GM21390 (cell line): ENCODE measurements around the gene NUB1.

Source experiments
- ATAC-seq: cut with Tn5 transposase; IDR thresholded peaks from one replicate; pipeline ENCODE4 v1.9.1; 2021; ENCODE audit not compliant: unreplicated experiment

NUB1 gene

DNA sequence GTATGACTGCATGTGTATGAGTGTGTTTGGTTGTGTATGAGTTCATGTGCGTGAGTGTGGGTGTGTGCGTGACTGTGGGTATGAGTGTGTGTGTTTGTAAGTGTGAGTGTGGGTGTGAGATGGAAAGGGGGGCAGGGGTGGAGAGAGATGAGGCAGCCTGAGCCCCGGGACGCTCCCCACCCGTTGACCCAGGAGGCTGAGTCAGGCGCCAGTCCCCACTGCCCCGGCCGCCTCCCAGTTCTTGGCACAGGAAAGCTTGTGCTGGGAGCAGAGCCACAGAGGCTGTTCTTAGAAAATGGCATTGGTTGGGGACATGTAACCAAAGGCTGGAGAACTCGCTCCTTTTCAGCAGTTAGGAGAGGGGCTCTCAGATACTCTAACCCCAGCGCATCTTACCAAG is 27.8 kb upstream of the NUB1 start:
- ATAC-seq: no peak

DNA sequence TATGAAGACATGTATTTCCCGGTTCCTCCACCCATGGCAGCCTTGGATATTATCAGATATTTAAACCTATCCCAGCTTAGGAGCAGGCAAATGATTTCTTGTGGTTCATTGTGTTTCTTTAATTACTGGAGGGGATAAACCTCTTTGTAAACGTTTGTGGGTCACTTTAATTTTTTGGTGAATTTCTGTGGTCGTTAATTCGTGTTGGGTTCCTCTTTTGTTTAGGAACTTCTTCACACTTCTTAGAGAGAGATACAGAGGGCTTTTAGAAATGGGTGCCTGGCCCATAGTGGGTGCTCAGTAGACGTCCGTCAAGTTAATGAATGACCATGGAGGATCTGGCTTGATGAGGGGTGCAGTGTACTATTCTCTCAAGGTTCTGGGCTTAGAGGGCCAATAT is 27.2 kb upstream of the NUB1 start:
- ATAC-seq: no peak

DNA sequence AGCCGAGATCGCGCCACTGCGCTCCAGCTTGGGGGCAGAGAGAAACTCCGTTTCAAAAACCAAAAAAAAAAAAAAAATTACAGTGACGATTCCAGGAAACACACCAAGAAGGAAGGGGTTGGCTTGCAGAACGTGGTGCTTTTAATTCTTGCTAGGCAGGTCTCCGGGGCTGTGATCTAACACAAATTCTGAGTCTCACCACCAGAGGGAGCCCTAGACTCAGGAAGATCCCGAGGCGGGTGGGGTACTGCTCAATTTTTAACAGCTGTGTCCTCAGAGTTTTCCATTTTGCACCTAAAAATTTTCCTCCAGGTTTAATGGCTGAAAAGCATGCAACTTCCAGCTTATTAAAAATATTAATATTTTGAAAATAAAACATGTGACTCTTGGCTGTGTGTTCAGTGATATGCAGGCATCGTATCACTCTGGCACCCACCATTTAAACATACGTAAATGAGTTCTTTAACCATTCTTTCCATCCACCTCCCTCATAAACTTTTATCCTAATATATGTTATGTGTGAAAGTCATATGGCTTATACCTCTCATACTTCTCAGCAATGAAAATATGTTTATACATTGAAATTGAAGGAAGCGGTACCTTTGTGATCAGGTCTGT is 26.5 kb upstream of the NUB1 start:
- ATAC-seq: peak; percentile 69

DNA sequence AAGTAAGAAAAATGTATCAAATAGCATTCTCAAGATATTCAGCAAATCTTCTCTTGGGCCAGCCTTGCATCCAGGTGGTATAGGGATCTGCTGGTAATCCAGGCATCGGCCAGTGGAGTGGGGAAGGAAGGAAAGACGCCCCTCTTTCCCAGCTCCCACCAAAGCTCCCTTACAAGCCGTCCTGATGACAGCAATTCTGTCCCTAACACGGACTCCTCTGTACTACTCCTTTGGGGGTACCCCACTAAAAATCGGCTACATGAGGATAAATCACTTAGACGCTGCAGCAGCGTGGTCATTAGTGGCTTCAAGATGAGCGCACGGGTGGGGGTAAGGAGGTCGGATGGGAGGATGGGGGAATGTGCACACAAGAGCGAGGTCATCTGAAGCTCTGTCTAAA is 24.7 kb upstream of the NUB1 start:
- no peak for ATAC-seq

DNA sequence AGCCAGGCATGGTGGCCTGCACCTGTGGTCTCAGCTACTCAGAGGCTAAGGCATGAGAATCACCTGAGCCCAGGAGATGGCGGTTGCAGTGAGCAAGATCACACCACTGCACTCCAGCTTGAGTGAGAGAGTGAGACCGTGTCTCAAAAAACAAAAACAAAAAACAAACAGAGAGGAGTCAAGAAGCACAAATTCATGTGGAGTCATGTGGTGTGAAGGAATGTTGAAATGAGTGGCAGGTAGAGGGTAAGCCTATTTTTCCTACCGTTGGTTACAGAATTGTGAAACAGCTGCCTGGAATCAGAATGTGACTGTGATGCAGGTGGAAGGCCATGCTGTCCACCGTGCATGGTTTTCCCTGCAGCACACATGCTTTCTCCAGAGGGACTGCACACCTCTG is 23.7 kb upstream of the NUB1 start:
- no peak for ATAC-seq

DNA sequence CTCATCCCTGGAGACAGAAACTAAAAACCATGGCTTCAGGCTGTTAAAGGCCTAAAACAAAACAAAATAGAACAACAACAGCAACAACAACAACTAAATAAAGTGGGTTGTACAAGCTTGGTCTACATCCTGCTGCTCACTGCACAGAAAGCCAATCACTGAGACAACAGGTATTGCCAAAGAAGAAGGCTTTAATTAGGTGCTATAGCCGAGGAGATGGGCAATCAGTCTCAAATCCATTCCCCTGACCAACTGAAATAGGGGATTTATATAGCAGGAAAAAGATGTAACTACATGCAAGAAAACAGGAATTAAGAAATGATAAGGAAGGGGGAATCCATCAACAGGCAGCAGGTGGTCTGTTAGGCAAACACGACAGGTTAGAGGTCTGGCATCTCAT is 22.4 kb upstream of the NUB1 start:
- ATAC-seq: no peak

DNA sequence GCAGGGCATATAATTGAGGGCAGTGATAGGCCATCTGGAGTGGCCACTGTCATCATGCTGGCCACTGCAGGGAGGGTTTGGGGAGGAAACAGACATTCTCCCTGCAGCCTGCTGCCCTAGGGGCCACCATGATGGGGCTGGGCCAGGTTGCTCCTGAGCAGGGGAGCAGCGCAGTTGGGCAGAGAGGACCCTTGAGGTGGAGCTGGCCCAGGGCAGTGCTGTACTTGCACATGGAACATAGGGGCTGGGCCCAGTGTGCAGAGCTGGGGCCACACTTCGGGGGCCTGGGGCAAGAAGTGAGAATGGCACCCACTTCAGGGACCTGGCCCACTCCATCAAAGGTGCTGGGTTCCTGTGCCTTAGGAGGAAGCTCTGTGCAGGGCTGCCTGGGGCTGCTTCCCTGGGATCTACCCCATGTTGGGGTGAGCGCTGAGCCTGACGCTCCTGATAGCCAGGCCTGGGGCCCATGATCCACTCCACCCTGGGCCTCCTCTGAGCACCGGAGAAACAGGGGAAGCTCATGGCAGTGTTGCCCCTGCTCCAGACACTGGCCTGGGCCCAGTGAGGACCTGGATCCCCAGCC is 21.3 kb upstream of the NUB1 start:
- ATAC-seq: no peak

DNA sequence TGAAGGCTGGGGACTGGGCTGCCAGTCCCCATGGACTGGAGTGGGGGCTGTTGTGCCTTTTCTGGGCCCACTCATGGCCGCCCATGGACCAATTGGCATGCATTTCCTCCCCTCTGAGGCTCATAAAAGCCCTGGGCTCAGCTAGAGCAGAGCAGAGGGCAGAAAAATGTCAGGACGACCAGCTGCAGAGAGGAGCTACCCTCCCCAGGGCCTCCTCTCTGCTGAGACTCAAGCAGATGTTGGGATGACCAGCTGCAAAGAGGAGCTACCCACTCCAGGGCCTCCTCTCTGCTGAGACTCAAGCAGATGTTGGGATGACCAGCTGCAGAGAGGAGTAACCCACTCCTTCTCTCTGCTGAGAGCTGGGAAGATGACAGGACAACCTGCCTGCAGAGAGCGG is 20.3 kb upstream of the NUB1 start:
- no peak for ATAC-seq

DNA sequence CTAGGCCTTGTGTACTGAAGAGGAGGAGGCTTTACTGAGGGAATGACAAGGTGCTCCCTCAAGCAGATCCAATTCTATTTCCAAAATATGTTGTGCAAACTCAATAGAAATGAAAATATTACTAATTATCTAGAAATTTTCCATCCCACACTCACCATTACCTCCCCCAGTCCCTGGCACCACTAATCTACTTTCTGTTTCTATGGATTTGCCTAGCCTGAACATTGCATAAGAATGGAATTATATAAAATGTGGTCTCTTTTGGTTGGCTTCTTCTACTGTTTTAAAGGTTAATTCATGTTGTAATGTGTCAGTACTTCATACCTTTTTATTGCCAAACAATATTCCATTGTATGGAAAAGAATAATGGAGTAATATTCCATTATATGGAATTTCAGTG is 18.7 kb upstream of the NUB1 start:
- ATAC-seq: no peak

DNA sequence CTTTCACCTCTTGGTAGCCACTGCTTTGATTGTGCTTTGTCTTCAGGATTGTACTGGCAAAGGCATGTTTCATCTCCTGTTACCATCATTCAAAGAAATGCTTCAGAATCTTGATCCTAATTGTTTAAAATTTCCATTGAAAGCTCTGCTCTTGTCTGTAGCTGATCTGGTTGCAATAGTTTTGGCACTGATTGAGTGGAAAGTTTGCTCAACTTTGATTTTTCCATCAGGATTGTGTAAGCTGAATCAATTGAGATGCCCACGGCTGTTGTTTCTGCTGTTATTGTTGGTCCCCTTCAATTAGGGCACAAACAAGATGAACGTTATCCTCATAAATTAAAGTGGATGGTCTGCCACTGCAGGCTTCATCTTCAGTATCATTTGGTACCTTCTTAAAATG is 14.6 kb upstream of the NUB1 start:
- no peak for ATAC-seq

DNA sequence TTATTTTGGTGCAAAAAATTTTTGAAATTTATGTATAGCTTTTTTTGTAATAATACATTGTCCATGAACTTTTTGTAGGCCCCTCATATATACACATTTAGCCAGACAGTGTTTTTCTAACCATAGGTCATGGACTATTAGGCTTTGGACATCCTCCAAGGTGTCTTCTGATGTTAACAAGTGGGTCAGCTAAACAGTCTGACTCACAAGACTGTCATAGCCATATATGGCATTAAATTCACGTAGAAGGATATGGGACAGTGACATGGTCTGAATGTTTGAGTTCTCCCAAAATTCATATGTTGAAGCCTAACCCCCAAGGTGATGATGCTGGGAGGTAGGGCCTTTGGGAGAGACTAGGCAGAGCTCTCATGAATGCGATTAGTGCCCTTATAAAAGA is 14.0 kb upstream of the NUB1 start:
- ATAC-seq: no peak

DNA sequence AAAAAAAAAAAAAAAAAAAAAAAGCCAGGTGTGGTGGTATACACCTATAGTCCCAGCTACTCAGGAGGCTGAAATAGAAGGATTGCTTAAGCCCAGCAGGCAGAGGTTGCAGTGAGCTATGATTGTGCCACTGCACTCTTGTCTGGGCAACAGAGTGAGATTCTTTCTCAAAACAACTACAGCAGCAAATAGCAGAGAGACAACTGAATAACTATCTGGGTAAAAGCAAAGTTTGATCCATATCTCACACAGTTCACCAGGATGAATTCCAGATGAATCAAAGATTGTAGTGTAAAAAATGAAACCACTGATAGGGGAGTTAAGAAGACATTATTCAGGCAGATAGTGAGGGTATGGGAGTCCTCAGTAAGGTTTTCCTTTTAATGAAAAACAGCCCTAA is 11.4 kb upstream of the NUB1 start:
- no peak for ATAC-seq

DNA sequence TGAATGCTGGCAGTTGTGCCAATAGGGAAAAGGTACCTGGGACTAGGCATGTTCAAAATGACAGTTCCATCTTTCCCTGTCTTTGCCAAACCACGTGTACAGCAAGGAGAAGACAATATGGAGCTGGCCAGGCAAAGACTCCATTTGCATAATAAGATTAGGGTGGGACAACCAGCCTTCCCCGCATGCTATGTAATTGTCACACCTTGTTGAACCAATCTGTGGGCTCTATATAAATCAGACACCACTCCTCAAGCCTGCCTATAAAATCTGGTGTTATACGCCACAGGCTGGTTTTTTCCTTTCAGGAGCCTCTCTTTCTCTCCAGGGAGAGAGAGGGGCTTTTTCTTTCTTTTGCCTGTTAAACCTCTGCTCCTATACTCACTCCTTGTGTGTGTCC is 11.0 kb upstream of the NUB1 start:
- no peak for ATAC-seq

DNA sequence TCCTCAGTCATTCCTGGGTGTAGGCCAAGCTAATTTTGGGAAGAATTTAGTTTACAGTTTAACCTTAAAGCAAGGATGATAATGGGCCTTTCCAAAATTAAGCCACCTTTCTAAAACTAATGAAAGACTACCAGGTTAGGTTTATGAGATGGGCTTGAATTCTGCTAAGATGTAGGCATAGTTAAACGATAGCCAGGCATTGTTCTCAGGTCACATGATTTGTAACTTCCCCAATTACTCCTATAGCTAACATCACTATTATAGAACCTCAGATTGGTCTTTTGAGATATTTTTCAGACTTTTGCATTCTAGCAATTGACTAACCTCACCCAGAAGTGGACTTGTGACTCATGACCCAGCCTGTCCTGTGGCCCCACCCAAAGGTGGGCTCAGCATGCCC is 7.0 kb upstream of the NUB1 start:
- no peak for ATAC-seq

DNA sequence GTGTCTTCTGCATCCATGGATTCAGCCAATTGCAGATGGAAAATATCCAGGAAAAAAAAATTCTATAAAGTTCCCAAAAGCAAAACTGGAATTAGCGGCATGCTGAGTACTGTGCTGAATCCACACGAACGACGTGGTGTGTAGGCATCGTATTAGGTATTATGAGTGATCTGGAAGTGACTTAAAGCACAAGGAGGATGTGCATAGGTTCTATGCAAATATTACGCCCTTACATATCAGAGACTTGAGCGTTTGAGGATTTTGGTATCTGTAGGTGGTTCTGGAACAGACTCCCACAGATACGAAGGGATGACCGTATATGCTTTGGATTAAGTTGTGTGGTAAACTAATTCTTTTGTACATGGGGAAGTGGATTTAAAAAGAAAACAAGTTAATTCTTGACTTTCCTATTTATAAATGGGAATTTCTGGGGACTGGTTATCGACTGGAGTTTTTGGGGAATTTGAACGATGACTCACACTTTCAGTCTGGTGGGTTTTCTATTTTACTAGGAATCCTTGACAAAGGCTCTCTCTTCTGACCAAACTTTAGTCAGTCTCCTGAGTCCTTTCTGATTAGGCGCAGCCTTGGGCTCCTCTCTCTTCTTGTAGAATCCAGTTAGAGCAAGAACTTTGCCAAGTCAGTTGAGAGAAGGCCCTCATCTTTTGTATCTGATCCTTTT is 5.4 kb upstream of the NUB1 start:
- no peak for ATAC-seq

DNA sequence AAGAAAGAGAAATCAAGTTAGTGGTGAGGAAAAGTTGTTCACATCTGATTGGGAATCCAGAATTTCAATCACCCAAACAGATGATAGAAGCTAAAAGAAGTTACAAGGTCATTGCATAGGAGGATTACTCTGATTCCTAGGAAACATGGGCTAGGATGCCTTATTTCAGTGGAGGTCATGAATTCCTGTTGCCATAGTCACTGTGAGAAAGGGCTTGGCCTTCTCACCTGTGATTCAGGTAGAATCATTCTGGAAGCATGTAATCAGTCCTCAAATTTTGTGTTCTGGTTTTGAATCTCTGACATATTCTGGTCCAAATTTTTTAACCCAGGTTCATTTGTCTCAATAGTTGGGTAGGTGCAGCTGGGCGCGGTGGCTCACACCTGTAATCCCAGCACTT is 4.3 kb upstream of the NUB1 start:
- no peak for ATAC-seq

DNA sequence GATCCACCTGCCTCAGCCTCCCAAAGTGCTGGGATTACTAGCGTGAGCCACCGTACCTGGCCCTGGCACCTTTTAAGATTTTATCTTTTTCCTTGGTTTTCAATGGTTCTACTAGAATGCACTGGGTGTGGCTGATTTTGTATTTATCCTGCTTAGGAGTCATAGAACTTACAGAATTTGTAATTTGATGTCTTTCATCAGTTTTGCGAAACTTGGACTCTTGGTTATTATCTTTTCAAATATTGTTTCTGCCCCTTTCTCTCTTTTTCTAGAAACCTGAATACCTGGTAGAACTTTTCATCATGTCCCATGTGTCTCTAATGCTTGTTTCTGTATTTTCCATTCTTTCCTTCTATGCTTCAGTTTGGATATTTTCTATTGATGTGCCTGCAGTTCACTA is 2.8 kb upstream of the NUB1 start:
- no peak for ATAC-seq

DNA sequence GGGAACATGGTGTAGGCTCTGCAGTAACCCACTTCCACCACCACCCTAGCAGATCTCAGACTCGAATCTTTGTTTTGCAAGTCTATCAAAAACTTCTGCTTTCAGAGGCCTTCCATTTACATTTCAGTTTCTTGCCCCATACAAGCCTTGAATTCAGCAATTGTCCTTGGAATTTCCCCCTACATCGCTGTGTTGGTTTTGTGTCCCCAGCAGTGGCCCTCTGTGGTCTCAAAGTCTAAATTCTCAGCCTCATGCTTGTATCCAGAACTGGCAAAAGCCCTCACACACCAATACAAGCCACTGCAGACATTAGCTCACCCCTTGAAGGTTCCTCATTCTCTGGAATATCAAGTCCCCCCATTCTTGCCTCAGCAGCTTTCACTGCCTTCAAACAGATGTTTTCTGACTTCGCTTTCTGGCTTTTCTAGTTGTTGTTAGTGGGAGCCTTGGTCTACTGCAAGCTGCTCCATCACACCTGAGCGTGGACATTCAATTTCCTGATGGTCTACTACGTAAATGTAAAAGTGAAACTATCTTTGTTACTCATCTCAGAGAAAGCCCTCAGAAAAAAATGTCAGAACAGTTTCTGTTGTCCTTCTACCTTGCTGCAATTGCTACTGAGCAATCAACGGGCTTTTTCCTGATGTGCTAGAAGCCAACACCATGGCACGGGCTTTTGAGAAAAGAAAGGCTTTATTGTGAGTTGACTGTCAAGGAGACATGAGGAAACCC is 1.8 kb upstream of the NUB1 start:
- ATAC-seq: peak; percentile 36

DNA sequence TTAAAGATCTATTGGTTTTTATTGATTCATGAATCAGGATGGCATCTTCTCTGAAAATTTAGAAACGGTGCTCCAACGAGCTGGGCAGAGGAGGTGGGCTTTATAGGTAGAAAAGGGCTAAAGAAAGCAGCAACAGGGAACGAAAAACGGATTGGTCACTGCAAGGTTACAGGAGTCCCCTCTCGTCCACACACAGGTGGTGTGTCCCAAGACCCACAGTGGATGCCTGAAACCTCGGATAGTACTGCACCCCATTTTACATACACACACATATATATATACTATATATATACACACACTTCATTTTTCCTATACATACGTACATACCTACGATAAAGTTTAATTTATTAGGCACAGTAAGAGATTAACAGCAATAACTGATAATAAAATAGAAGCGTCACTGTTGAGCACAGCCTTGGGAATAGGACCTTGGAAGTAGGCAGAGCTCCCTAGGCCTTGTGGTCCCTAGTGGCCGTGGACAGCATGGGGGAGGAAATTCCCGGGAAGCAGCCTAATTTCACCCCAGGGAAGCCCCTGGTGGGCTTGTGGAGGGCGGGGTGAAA is 737 bp upstream of the NUB1 start:
- ATAC-seq: no peak

DNA sequence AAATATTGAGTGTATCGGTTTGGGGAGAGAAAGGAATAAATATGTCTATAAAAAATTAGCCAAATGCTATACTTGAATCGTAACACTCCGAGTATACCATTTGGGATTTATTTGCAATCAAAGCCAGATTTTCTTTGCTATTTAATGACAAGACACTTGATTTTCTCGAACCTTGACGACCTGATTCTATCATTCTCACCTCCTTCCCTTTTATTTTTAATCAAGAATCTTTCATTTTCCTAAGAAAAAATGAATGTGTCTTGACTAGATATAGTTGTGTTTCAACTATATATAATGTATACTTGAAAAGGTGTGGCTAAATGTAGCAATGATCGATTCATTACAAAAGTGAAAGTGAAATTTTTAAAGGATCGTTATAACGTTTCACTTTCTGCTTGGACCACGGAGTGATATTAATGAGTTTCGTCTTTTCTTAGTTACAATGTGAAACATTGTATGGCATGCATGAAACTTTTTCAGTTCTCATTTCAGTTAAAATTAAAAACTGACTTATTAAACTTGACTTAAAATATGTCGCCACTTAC is 562 bp downstream of the NUB1 start:
- ATAC-seq: peak; percentile 57

DNA sequence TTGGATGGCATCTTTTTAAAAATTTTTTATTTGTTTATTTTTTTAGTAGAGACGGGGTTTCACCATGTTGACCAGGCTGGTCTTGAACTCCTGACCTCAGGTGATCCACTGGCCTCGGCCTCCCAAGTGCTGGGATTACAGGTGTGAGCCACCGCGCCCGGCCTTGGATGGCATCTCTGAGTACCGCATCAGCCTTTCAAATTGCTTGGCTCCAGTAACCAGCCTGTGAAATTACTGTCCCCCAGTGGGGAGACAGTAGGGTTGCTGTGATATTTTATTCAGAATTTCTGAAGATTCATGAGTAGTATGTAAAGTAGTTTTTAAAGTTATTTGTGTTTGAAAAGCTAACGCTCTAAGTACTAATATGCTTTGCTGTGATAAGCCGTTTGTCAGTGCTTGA is 1.2 kb downstream of the NUB1 start:
- no peak for ATAC-seq

DNA sequence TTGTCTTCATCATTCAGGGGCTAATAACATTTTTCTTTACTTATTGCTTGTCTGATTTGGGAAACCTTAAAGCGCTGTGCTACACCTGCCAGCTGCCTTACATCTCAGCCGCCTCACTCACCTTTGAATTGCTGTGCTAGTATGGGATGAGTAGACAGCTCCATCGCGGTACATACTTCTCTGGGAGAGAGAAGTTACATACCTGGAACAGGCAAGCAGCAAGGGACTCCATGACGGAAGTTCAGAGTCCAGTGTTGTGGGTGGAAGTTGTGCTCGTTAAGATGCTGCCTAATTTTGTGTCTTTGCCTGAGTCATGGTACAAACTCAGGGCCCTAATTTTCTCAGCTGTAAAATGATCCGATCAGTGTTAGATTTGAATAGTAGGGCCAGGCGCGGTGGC is 1.9 kb downstream of the NUB1 start:
- ATAC-seq: no peak
